CD4-positive, alpha-beta memory T cell (primary cell): ENCODE results near the gene FAM20C. TPM values are rescaled to one million over a fixed set of nuclear protein-coding genes. Genes with fewer than 3 reads are reported as not detected.

Source experiments
- CTCF ChIA-PET: fragments of 350-600 bp; sonication (Branson Sonifier 250); formaldehyde crosslinking; loops from one replicate; lab custom pipeline; 2021; ENCODE audit warnings: inconsistent platforms; ENCODE audit not compliant: partially characterized antibody; lab: Charles Lee
- POLR2A ChIA-PET: fragments of 350-600 bp; sonication (Branson Sonifier 250); formaldehyde crosslinking; loops from one replicate; lab custom pipeline; 2021; ENCODE audit not compliant: partially characterized antibody; lab: Charles Lee
- DNase-seq, 5 donors: peaks; one replicate each; pipeline versions ENCODE4 v3.0.0 to v3.0.0-alpha.2; 2020 to 2022; ENCODE audit warnings: mixed read lengths in 1 of 5
- H3K27ac ChIP-seq: one replicate; pipeline ENCODE4 v1.7.0; 2013; ENCODE audit warnings: low read depth, low read length
- H3K27me3 ChIP-seq: 2 replicates; pipeline ENCODE4 v1.7.0; 2013; ENCODE audit warnings: mild to moderate bottlenecking, low read length, moderate library complexity; ENCODE audit not compliant: insufficient read depth
- H3K36me3 ChIP-seq: 2 replicates; pipeline ENCODE4 v1.7.0; 2013; ENCODE audit warnings: mild to moderate bottlenecking, low read length, moderate library complexity; ENCODE audit not compliant: insufficient read depth
- H3K4me1 ChIP-seq: 2 replicates; pipeline ENCODE4 v1.7.0; 2013; ENCODE audit warnings: mild to moderate bottlenecking, low read length, moderate library complexity; ENCODE audit not compliant: insufficient read depth
- H3K4me3 ChIP-seq, 2 donors: one replicate each; pipeline ENCODE4 v1.7.0; 2013; ENCODE audit warnings: low read length in 2 of 2, mild to moderate bottlenecking in 1 of 2
- H3K9me3 ChIP-seq, 2 donors: one replicate each; pipeline ENCODE4 v1.7.0; 2013; ENCODE audit warnings: low read length in 2 of 2, control low read depth in 1 of 2; ENCODE audit not compliant: control insufficient read depth in 1 of 2
- H3K27ac Mint-ChIP-seq, 7 donors: one replicate each; pipeline ENCODE4 v1.8.0; 2020 to 2021; ENCODE audit warnings: mixed read lengths in 7 of 7, mild to moderate bottlenecking in 6 of 7, inconsistent platforms in 3 of 7, moderate library complexity in 3 of 7
- H3K27me3 Mint-ChIP-seq, 2 donors: one replicate each; pipeline ENCODE4 v1.8.0; 2020 to 2021; ENCODE audit warnings: mixed read lengths in 2 of 2
- H3K36me3 Mint-ChIP-seq, 2 donors: one replicate each; pipeline ENCODE4 v1.8.0; 2020 to 2021; ENCODE audit warnings: mixed read lengths in 2 of 2, inconsistent platforms in 1 of 2, mild to moderate bottlenecking in 1 of 2
- H3K4me1 Mint-ChIP-seq, 4 donors: one replicate each; pipeline ENCODE4 v1.8.0; 2020 to 2021; ENCODE audit warnings: mixed read lengths in 4 of 4, mild to moderate bottlenecking in 1 of 4
- H3K4me3 Mint-ChIP-seq, 8 donors: one replicate each; pipeline ENCODE4 v1.8.0; 2020 to 2021; ENCODE audit warnings: mixed read lengths in 8 of 8, mild to moderate bottlenecking in 7 of 8, moderate library complexity in 6 of 8, inconsistent platforms in 3 of 8
- H3K9me3 Mint-ChIP-seq, 8 donors: one replicate each; pipeline ENCODE4 v1.8.0; 2020 to 2021; ENCODE audit warnings: mixed read lengths in 8 of 8, mild to moderate bottlenecking in 5 of 8, inconsistent platforms in 3 of 8, moderate library complexity in 1 of 8
- intact Hi-C: fragments of 100-400 bp; cut with micrococcal nuclease; formaldehyde crosslinking; loops from one replicate; pipeline ENCODE4 v1.15.1; 2023
- polyA plus RNA-seq, 2 donors: library from polyadenylated mRNA; unstranded; fragments of 300-500 nt; fragmentation: Illumina TruSeq; gene quantifications; one replicate each; pipeline ENCODE4 v1.2.3, GENCODE V29; 2021
- total RNA-seq, 2 experiments: library from RNA; stranded (reverse); gene quantifications; one replicate each; pipeline ENCODE4 v1.2.3, GENCODE V29; 2021

Gene FAM20C
- total and polyA plus RNA-seq, 4 experiments from 2014 or later: 4.7 to 7.8 TPM; not detected in 2

GRCh38 chr7:184294-185264 lies 7.8 kb upstream of the FAM20C start:
- no peaks in the 10 kb centered on the region for H3K27me3 ChIP-seq
- Mint-ChIP-seq H3K4me1 (no peaks in the 10 kb centered on the region), H3K4me3 (no peak overlapping the region), H3K9me3 (no peaks in the 10 kb centered on the region), H3K36me3 (no peaks in the 10 kb centered on the region), H3K27ac (no peak overlapping the region), H3K27me3 (peaks cover 3 to 4% of the 10 kb centered on the region in 2 donors)
- intact Hi-C loops: no loop called here
- CTCF ChIA-PET: no interaction called here
- H3K4me3 ChIP-seq: no peak overlapping the region
- no peaks in the 10 kb centered on the region for H3K4me1 ChIP-seq
- no peaks in the 10 kb centered on the region for H3K9me3 ChIP-seq
- no peak for DNase-seq
- POLR2A ChIA-PET: interaction anchor here (0.6 kb wide), 1 partner anchor 567 kb away, joined by 3 read pairs; no protein-coding TSS in a partner anchor
- no peak overlapping the region for H3K27ac ChIP-seq
- H3K36me3 ChIP-seq: no peaks in the 10 kb centered on the region

- Mint-ChIP-seq H3K27ac (no peak overlapping the region), H3K36me3 (no peaks in the 10 kb centered on the region), H3K9me3 (no peaks in the 10 kb centered on the region), H3K4me1 (peaks cover 2 to 3% (median 2%) of the 10 kb centered on the region in 4 donors), H3K4me3 (no peak overlapping the region), H3K27me3 (peaks cover 16 to 20% of the 10 kb centered on the region in 2 donors)
- intact Hi-C loops: no loop called here
- no peaks in the 10 kb centered on the region for H3K36me3 ChIP-seq
- H3K27ac ChIP-seq: no peak overlapping the region
- no peak overlapping the region for H3K4me3 ChIP-seq
- H3K27me3 ChIP-seq: peaks cover 6% of the 10 kb centered on the region
- no peaks in the 10 kb centered on the region for H3K9me3 ChIP-seq
- POLR2A ChIA-PET: no interaction called here
- CTCF ChIA-PET: no interaction called here
- no peak for DNase-seq
- H3K4me1 ChIP-seq: peaks cover 5% of the 10 kb centered on the region
Measured at GRCh38 chr7:186516-187113, 5.8 kb upstream of the FAM20C start.

GRCh38 chr7:187227-187927 lies 5.0 kb upstream of the FAM20C start:
- H3K27ac Mint-ChIP-seq: no peak overlapping the region
- no peak overlapping the region for H3K27ac ChIP-seq
- CTCF ChIA-PET: no interaction called here

GRCh38 chr7:188174-188573 lies 4.2 kb upstream of the FAM20C start:
- H3K4me3 ChIP-seq: no peak overlapping the region
- POLR2A ChIA-PET: no interaction called here
- H3K4me1 Mint-ChIP-seq: peaks cover 3 to 5% (median 4%) of the 10 kb centered on the region in 4 donors
- no peak overlapping the region for H3K27ac Mint-ChIP-seq
- no peaks in the 10 kb centered on the region for H3K9me3 ChIP-seq
- peaks cover 6% of the 10 kb centered on the region for H3K27me3 ChIP-seq
- H3K27ac ChIP-seq: no peak overlapping the region
- intact Hi-C loops: no loop called here
- peaks cover 15 to 21% of the 10 kb centered on the region in 2 donors for H3K27me3 Mint-ChIP-seq
- DNase-seq: no peak
- H3K36me3 Mint-ChIP-seq: no peaks in the 10 kb centered on the region
- CTCF ChIA-PET: no interaction called here
- no peaks in the 10 kb centered on the region for H3K9me3 Mint-ChIP-seq
- peaks cover 6% of the 10 kb centered on the region for H3K4me1 ChIP-seq
- no peak overlapping the region for H3K4me3 Mint-ChIP-seq
- no peaks in the 10 kb centered on the region for H3K36me3 ChIP-seq

More at GRCh38 chr7:187227-187927, 5.0 kb upstream of the FAM20C start:
- Mint-ChIP-seq H3K4me1 (peaks cover 3 to 5% (median 4%) of the 10 kb centered on the region in 4 donors), H3K27me3 (peaks cover 15 to 21% of the 10 kb centered on the region in 2 donors), H3K4me3 (no peak overlapping the region), H3K9me3 (no peaks in the 10 kb centered on the region), H3K36me3 (no peaks in the 10 kb centered on the region)
- no peak for DNase-seq
- intact Hi-C loops: no loop called here
- no peaks in the 10 kb centered on the region for H3K9me3 ChIP-seq
- H3K4me1 ChIP-seq: peaks cover 6% of the 10 kb centered on the region
- peaks cover 6% of the 10 kb centered on the region for H3K27me3 ChIP-seq
- H3K4me3 ChIP-seq: no peak overlapping the region
- H3K36me3 ChIP-seq: no peaks in the 10 kb centered on the region
- POLR2A ChIA-PET: no interaction called here

- Histone ChIP-seq H3K36me3 (no peaks in the 10 kb centered on the region), H3K9me3 (no peaks in the 10 kb centered on the region), H3K27me3 (peaks cover 6% of the 10 kb centered on the region), H3K27ac (no peak overlapping the region), H3K4me3 (no peak overlapping the region), H3K4me1 (peaks cover 6% of the 10 kb centered on the region)
- POLR2A ChIA-PET: no interaction called here
- no peaks in the 10 kb centered on the region for H3K36me3 Mint-ChIP-seq
- DNase-seq: no peak
- no peaks in the 10 kb centered on the region for H3K9me3 Mint-ChIP-seq
- no peak overlapping the region for H3K27ac Mint-ChIP-seq
- H3K4me1 Mint-ChIP-seq: peaks cover 3 to 5% (median 4%) of the 10 kb centered on the region in 4 donors
- intact Hi-C loops: no loop called here
- CTCF ChIA-PET: no interaction called here
- no peak overlapping the region for H3K4me3 Mint-ChIP-seq
- peaks cover 16 to 22% of the 10 kb centered on the region in 2 donors for H3K27me3 Mint-ChIP-seq
Measured at GRCh38 chr7:188727-189500, 3.5 kb upstream of the FAM20C start.

- Mint-ChIP-seq H3K27ac (no peak overlapping the region), H3K4me3 (peak overlapping the region in 5 of 8 donors; percentile 7 to 40 (median 17)), H3K4me1 (peaks cover 3 to 5% (median 4%) of the 10 kb centered on the region in 4 donors), H3K36me3 (no peaks in the 10 kb centered on the region), H3K9me3 (no peaks in the 10 kb centered on the region), H3K27me3 (peaks cover 24% of the 10 kb centered on the region in 2 donors)
- H3K4me1 ChIP-seq: peaks cover 6% of the 10 kb centered on the region
- no peaks in the 10 kb centered on the region for H3K9me3 ChIP-seq
- no peaks in the 10 kb centered on the region for H3K36me3 ChIP-seq
- ChIA-PET POLR2A (no interaction called here), CTCF (no interaction called here)
- H3K27me3 ChIP-seq: peaks cover 6% of the 10 kb centered on the region
- intact Hi-C loops: no loop called here
- DNase-seq: no peak
- H3K4me3 ChIP-seq: no peak overlapping the region
- no peak overlapping the region for H3K27ac ChIP-seq
Measured at GRCh38 chr7:189719-190118, 2.7 kb upstream of the FAM20C start.
